ENCODE measurements around the gene ABHD1. TPM values are rescaled to one million over a fixed set of nuclear protein-coding genes. Genes with fewer than 3 reads are reported as not detected.
"Not testable (repeated sequence)": the region's sequence is repeated elsewhere in the genome, so short reads cannot be mapped to it uniquely, and the experiment has no call there.

ABHD1 gene
- total RNA-seq = under 1 TPM; 0.33 to 0.90 TPM
- 1.4 TPM for polyA plus RNA-seq

DNA sequence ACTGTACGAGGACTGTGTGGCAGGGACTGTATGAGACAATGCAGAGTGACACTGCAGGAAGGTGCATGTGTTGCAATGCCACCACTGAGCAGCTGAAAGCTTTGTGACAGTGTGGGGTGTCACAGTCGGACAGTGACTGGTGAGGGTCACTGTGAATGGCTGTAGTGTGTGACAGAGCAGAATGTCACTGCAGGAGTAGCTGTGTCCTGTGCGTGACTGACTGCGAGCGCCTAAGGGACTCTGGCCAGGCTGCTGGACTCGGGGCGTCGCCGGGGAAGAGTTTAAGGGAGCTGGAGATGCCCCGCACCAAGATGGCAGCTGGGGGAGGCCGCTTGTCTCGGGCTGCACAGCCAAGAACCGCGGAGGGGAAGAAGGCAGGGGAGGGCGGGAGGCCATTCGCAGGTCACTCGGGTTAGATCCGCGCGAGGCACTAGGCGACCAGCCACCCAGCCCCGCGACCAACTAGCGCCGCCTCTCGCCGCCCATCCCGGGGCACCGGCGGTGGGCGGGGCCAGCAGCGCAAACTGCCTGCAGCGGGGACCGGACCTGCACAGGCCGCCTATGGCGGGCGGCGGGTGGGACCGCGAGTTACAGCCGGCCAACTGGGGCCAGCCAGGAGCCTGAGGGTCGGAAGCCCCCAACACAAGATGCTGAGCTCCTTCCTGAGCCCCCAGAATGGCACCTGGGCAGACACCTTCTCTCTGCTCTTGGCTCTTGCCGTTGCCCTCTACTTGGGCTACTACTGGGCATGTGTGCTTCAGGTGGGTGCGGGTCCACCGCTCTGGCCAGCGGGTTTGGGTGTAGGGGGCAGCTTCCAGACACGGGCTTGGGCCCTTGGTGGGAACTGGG is at the start of gene ABHD1:
TSS of gene ABHD1 (plus strand) at position 514 of the 849 bp plus-strand sequence. CDS start at position 648, 134 bp downstream.
- peak; percentile 61 to 74 (median 68) for DNase-seq
- Histone ChIP-seq H3K4me1 (ENCODE audit: insufficient read depth, low read length) (peaks cover 13% of the 10 kb centered on the region), H3K4me3 (ENCODE audit: low read length) (peak within 1 kb of the TSS; percentile 79), H3K27me3 (ENCODE audit: insufficient read depth, low read length, poor library complexity, severe bottlenecking) (peaks cover 5% of the 10 kb centered on the region), H3K36me3 (ENCODE audit: insufficient read depth, low read length) (no peaks in the 10 kb centered on the region), H3K9me3 (ENCODE audit: low read length) (no peaks in the 10 kb centered on the region), H3K27ac (ENCODE audit: low read depth, low read length) (peak within 1 kb of the TSS; percentile 38)
- Mint-ChIP-seq H3K4me1 (peaks cover 20 to 21% (median 20%) of the 10 kb centered on the region in 3 donors), H3K9me3 (no peaks in the 10 kb centered on the region), H3K36me3 (peaks cover 0 to 3% (median 0%) of the 10 kb centered on the region in 3 donors), H3K27me3 (peaks cover 10 to 12% of the 10 kb centered on the region in 2 donors), H3K4me3 (peak within 1 kb of the TSS; percentile 91 to 95 (median 93)), H3K27ac (peak within 1 kb of the TSS; percentile 52 to 97 (median 88))
- ChIA-PET POLR2A (interaction anchor here (1.8 to 2.0 kb wide), 3 partner anchors 10 to 73 kb away, joined by 5 to 27 read pairs (median 9); partner anchors contain the start of genes AGBL5, OST4 and PREB), CTCF (interaction anchor here (1.1 to 2.6 kb wide), 5 partner anchors 9 to 46 kb away, joined by 3 to 24 read pairs (median 4); partner anchors contain the start of genes KHK and PREB)

DNA sequence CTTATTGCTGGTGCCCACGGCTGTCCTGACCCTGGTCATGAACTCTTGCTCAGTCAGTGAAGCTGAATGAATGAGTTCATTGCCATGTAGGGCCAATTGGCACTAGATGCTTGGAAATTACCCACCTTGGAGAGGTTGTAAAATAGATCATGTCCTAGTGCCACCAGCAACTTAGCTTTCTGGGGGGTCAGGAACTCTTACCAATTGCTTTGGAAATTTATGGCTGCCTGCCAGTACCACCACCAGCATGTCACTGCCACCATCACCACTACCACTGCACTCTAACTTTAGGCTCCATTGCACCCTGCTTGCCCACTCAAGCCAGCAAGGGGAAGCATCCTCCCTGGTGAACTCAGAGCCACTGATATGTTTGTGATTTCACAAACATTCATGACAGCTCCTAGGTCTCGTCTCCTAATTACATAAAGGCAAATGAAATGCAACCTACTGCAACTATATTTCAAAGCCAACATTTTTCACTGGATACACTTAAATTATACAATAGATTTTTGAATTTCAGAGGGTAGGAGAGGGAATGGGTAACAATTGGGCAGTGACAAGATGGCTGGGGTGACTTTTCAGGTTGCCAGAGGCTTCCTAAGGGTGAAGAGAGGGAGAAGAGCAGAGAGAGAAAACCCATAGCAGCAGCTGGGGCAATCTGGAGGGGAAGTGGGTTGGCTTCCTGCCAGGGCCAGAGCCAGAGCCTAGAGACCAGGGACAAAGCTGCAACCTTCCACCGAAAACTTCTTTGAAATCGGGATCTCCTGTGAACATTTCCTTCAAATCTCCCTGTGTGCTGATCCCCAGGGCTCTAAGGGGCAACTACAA is 48.7 kb upstream of the ABHD1 start:
- H3K4me3 ChIP-seq (ENCODE audit: low read length) = peak overlapping the region; percentile 12
- H3K27ac Mint-ChIP-seq = peak overlapping the region; percentile 72 to 93 (median 88)
- peaks cover 8% of the 10 kb centered on the region for H3K36me3 ChIP-seq (ENCODE audit: insufficient read depth, low read length)
- no peaks in the 10 kb centered on the region for H3K9me3 Mint-ChIP-seq
- peaks cover 0 to 2% of the 10 kb centered on the region in 2 donors for H3K27me3 Mint-ChIP-seq
- H3K4me1 Mint-ChIP-seq = peaks cover 42 to 53% (median 50%) of the 10 kb centered on the region in 3 donors
- H3K9me3 ChIP-seq (ENCODE audit: low read length) = no peaks in the 10 kb centered on the region
- ChIA-PET POLR2A (interaction anchor here (0.6 to 3.2 kb wide), 5 partner anchors 11 to 293 kb away, joined by 3 to 13 read pairs (median 4); partner anchors contain the start of genes AGBL5 and KHK), CTCF (interaction anchor here (1.4 to 2.9 kb wide), 3 partner anchors 13 to 24 kb away, joined by 3 to 10 read pairs (median 4); partner anchors contain the start of genes AGBL5 and KHK)
- H3K4me1 ChIP-seq (ENCODE audit: insufficient read depth, low read length) = peaks cover 36% of the 10 kb centered on the region
- H3K27ac ChIP-seq (ENCODE audit: low read depth, low read length) = no peak overlapping the region
- peak overlapping the region; percentile 16 to 83 (median 62) for H3K4me3 Mint-ChIP-seq
- H3K27me3 ChIP-seq (ENCODE audit: insufficient read depth, low read length, poor library complexity, severe bottlenecking) = no peaks in the 10 kb centered on the region
- peak; percentile 42 to 68 (median 53) for DNase-seq
- peaks cover 0 to 8% (median 0%) of the 10 kb centered on the region in 3 donors for H3K36me3 Mint-ChIP-seq

DNA sequence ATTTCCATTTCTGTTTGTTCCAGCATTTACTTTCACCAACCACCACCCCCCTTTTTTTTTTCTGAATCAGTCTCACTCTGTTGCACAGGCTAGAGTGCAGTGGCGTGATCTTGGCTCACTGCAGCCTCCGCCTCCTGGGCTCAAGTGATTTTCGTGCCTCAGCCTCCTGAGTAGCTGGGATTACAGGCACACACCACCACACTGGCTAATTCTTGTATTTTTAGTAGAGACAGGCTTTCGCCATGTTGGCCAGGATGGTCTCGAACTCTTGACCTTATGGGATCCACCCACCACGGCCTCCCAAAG is 48.1 kb upstream of the ABHD1 start:
- peaks cover 34% of the 10 kb centered on the region for H3K4me1 ChIP-seq (ENCODE audit: insufficient read depth, low read length)
- H3K27ac ChIP-seq (ENCODE audit: low read depth, low read length); H3K9me3 Mint-ChIP-seq; H3K27me3 ChIP-seq (ENCODE audit: insufficient read depth, low read length, poor library complexity, severe bottlenecking); CTCF ChIA-PET; H3K27me3 Mint-ChIP-seq; DNase-seq; H3K9me3 ChIP-seq (ENCODE audit: low read length); H3K36me3 Mint-ChIP-seq; H3K36me3 ChIP-seq (ENCODE audit: insufficient read depth, low read length): not testable (repeated sequence)
- Mint-ChIP-seq H3K4me3 (peak overlapping the region; percentile 16 to 83 (median 62)), H3K4me1 (peaks cover 41 to 50% (median 44%) of the 10 kb centered on the region in 3 donors), H3K27ac (peak overlapping the region; percentile 72 to 93 (median 88))
- peak overlapping the region; percentile 12 for H3K4me3 ChIP-seq (ENCODE audit: low read length)
- POLR2A ChIA-PET = interaction anchor here (0.7 to 3.2 kb wide), 3 partner anchors 10 to 46 kb away, joined by 4 to 13 read pairs (median 6); partner anchors contain the start of genes AGBL5 and KHK

DNA sequence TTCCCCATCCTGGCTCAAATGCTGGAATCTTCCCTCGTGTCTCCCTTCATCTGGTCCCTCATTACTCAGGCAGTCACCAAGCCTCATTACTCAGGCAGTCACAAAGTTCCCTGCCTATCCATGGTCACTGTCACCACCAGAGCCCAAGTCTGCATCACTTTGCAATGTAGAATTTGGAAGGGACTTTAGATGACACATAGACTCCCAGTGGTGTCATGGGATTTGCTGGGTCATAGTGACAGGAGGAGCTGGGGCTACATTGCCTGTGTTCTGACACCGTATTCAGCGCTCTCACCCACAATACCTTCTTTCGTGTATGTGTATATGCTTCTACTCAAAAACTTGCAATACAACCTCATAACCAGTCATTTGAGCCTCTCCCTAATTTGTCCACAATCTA is 47.3 kb upstream of the ABHD1 start:
- H3K4me3 Mint-ChIP-seq = peak overlapping the region in 3 of 7 donors; percentile 1 to 43 (median 10)
- no peaks in the 10 kb centered on the region for H3K27me3 ChIP-seq (ENCODE audit: insufficient read depth, low read length, poor library complexity, severe bottlenecking)
- no peaks in the 10 kb centered on the region for H3K9me3 ChIP-seq (ENCODE audit: low read length)
- no peak for DNase-seq
- H3K9me3 Mint-ChIP-seq = no peaks in the 10 kb centered on the region
- no peaks in the 10 kb centered on the region for H3K36me3 Mint-ChIP-seq
- ChIA-PET POLR2A (interaction anchor here (3.2 kb wide), 1 partner anchor 25 kb away, joined by 13 read pairs; the partner anchor contains the start of gene AGBL5), CTCF (no interaction called here)
- H3K36me3 ChIP-seq (ENCODE audit: insufficient read depth, low read length) = no peaks in the 10 kb centered on the region
- no peak overlapping the region for H3K27ac ChIP-seq (ENCODE audit: low read depth, low read length)
- peaks cover 37% of the 10 kb centered on the region for H3K4me1 ChIP-seq (ENCODE audit: insufficient read depth, low read length)
- no peak overlapping the region for H3K4me3 ChIP-seq (ENCODE audit: low read length)
- peaks cover 41 to 49% (median 44%) of the 10 kb centered on the region in 3 donors for H3K4me1 Mint-ChIP-seq
- H3K27ac Mint-ChIP-seq = peak overlapping the region in 5 of 8 donors; percentile 20 to 85 (median 63)
- peaks cover 0 to 2% of the 10 kb centered on the region in 2 donors for H3K27me3 Mint-ChIP-seq

DNA sequence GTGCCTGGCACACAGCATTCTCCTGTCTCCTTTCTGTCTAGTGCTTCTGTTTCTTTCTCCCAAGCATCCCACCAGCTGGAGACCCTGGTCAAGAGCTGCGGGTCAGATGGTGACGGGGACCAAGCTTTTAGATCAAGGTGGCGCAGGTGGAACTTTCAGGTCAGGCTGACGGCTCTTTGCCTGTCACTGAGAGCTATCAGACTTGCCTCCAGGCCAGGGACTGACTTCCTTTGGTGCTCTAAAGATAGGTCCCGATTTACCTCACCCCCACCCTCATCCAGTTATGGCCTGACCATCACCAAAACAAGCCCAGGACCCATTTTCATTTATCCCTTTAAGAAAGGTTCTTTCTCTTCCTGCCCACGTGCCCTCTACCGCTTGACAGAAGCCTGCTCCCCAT is 46.4 kb upstream of the ABHD1 start:
- ChIA-PET CTCF (no interaction called here), POLR2A (no interaction called here)
- no peaks in the 10 kb centered on the region for H3K36me3 Mint-ChIP-seq
- Histone ChIP-seq H3K9me3 (ENCODE audit: low read length) (no peaks in the 10 kb centered on the region), H3K36me3 (ENCODE audit: insufficient read depth, low read length) (no peaks in the 10 kb centered on the region), H3K4me3 (ENCODE audit: low read length) (no peak overlapping the region), H3K27ac (ENCODE audit: low read depth, low read length) (no peak overlapping the region), H3K27me3 (ENCODE audit: insufficient read depth, low read length, poor library complexity, severe bottlenecking) (no peaks in the 10 kb centered on the region), H3K4me1 (ENCODE audit: insufficient read depth, low read length) (peaks cover 42% of the 10 kb centered on the region)
- peak overlapping the region in 4 of 8 donors; percentile 33 to 84 (median 60) for H3K27ac Mint-ChIP-seq
- H3K4me1 Mint-ChIP-seq = peaks cover 43 to 51% (median 46%) of the 10 kb centered on the region in 3 donors
- no peak for DNase-seq
- no peak overlapping the region for H3K4me3 Mint-ChIP-seq
- H3K27me3 Mint-ChIP-seq = peaks cover 0 to 2% of the 10 kb centered on the region in 2 donors
- H3K9me3 Mint-ChIP-seq = no peaks in the 10 kb centered on the region

DNA sequence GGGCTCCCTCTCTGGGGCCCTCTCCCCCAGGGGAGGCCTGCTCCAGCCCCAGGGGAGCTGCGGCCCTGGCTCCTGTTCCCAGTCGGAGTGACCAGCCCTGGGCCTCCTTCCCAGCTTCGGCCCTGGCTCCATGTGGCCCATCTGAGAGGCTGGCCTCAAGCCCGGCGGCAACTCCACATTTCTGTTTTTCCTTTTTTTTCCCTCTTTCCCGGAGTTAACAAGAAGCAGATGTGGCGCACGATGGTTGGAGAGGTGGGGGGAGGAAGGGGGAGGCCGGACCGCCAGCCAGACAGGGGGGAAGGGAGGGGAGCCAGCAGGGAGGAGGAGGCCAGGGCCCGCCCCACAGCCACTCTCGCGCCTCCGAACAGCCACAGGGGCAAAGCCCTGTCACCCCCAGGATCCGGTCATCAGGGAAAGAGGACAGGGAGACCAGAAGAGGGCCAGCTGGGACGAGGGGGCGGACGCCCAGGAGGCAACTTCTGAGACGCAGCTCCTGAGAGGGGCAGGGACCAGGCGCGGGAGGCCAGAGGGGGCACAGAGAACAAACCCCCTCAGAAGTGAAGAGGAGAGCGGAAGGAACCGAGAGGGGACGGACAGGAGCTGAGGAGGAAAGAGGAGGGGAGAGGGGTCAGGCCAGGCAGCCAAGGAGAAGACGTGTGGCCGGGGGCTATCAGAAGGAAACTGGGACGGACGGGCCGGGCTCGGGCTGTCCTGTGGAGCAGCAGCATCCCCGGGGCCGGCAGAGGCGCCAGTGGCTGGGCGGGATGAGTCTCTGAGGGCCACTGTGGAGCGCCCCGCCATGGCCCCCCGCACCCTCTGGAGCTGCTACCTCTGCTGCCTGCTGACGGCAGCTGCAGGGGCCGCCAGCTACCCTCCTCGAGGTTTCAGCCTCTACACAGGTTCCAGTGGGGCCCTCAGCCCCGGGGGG is 45.1 kb upstream of the ABHD1 start, which contains the start of gene EMILIN1:
TSS of gene EMILIN1 (plus strand) at position 349 of the 928 bp plus-strand sequence. CDS start at position 800, 451 bp downstream.
- peaks cover 0 to 2% of the 10 kb centered on the region in 2 donors for H3K27me3 Mint-ChIP-seq
- peaks cover 43% of the 10 kb centered on the region for H3K4me1 ChIP-seq (ENCODE audit: insufficient read depth, low read length)
- no peak within 1 kb of the TSS for H3K4me3 ChIP-seq (ENCODE audit: low read length)
- no peak for DNase-seq
- no peaks in the 10 kb centered on the region for H3K27me3 ChIP-seq (ENCODE audit: insufficient read depth, low read length, poor library complexity, severe bottlenecking)
- no peak within 1 kb of the TSS for H3K27ac ChIP-seq (ENCODE audit: low read depth, low read length)
- CTCF ChIA-PET = no interaction called here
- peaks cover 39 to 41% (median 39%) of the 10 kb centered on the region in 3 donors for H3K4me1 Mint-ChIP-seq
- no peaks in the 10 kb centered on the region for H3K9me3 Mint-ChIP-seq
- H3K36me3 Mint-ChIP-seq = no peaks in the 10 kb centered on the region
- POLR2A ChIA-PET = no interaction called here
- peak within 1 kb of the TSS in 5 of 8 donors; percentile 26 to 66 (median 48) for H3K27ac Mint-ChIP-seq
- H3K36me3 ChIP-seq (ENCODE audit: insufficient read depth, low read length) = no peaks in the 10 kb centered on the region
- H3K4me3 Mint-ChIP-seq = peak within 1 kb of the TSS in 1 of 7 donors; percentile 68
- H3K9me3 ChIP-seq (ENCODE audit: low read length) = no peaks in the 10 kb centered on the region

All from CD8-positive, alpha-beta memory T cell (primary cell).